Natural killer cell treated with Interleukin-12 subunit alpha and Interleukin-12 subunit beta and Interleukin-15 and Interleukin-18, amount 100 ng/mL, for 72 hours (primary cell): ENCODE measurements around the gene KCNB1. TPM values are rescaled to one million over a fixed set of nuclear protein-coding genes. Genes with fewer than 3 reads are reported as not detected.

Source experiments
- ATAC-seq, 2 donors: fragments of 150-1000 bp; cut with Tn5 transposase in 1 of 2; sonication (Bioruptor Pico), chemical (Tn5 transposase) in 1 of 2; 2 replicates each; pipeline ENCODE4 v1.10.0; 2021
- DNase-seq: peaks from one replicate; pipeline ENCODE4 v3.0.0; 2022; ENCODE audit warnings: low spot score
- H3K27ac Mint-ChIP-seq, 2 donors: 1 replicate in 1 of 2; 2 replicates in 1 of 2; pipeline ENCODE4 v1.8.0; 2022; ENCODE audit warnings: mixed read lengths in 2 of 2, mild to moderate bottlenecking in 1 of 2, moderate library complexity in 1 of 2
- H3K27me3 Mint-ChIP-seq, 2 donors: 1 replicate in 1 of 2; 2 replicates in 1 of 2; pipeline ENCODE4 v1.8.0; 2022; ENCODE audit warnings: mixed read lengths in 2 of 2
- H3K36me3 Mint-ChIP-seq: one replicate; pipeline ENCODE4 v1.8.0; 2022; ENCODE audit warnings: mixed read lengths
- H3K4me1 Mint-ChIP-seq, 2 donors: 1 replicate in 1 of 2; 2 replicates in 1 of 2; pipeline ENCODE4 v1.8.0; 2022; ENCODE audit warnings: low read depth in 2 of 2, mixed read lengths in 2 of 2, mild to moderate bottlenecking in 1 of 2
- H3K4me3 Mint-ChIP-seq: one replicate; pipeline ENCODE4 v1.8.0; 2022; ENCODE audit warnings: mixed read lengths
- H3K9me3 Mint-ChIP-seq: 2 replicates; pipeline ENCODE4 v1.8.0; 2022; ENCODE audit warnings: mixed read lengths
- total RNA-seq, 2 donors: library from RNA; stranded (reverse); gene quantifications; one replicate each; pipeline ENCODE4 v1.2.3, GENCODE V29; 2022

The KCNB1 gene
- total RNA-seq, 2 donors from 2014 or later = not detected

- ATAC-seq (no peak), DNase-seq (no peak)
- Mint-ChIP-seq H3K36me3 (no peaks in the 10 kb centered on the region), H3K27me3 (peaks cover 15 to 36% of the 10 kb centered on the region in 2 donors), H3K4me1 (no peaks in the 10 kb centered on the region), H3K9me3 (no peaks in the 10 kb centered on the region), H3K27ac (no peak overlapping the region), H3K4me3 (no peak overlapping the region)
Observed at GRCh38 chr20:49430320-49430719, 52.1 kb downstream of the KCNB1 start.

GRCh38 chr20:49427751-49428518, 54.5 kb downstream of the KCNB1 start:
- Mint-ChIP-seq H3K27me3 (peaks cover 20 to 36% of the 10 kb centered on the region in 2 donors), H3K4me3 (no peak overlapping the region), H3K36me3 (no peaks in the 10 kb centered on the region), H3K4me1 (no peaks in the 10 kb centered on the region), H3K9me3 (no peaks in the 10 kb centered on the region), H3K27ac (no peak overlapping the region)
- ATAC-seq (no peak), DNase-seq (no peak)

GRCh38 chr20:49426873-49427272, 55.6 kb downstream of the KCNB1 start:
- no peaks in the 10 kb centered on the region for H3K4me1 Mint-ChIP-seq
- DNase-seq (no peak), ATAC-seq (no peak)
- no peak overlapping the region for H3K4me3 Mint-ChIP-seq
- H3K27ac Mint-ChIP-seq = no peak overlapping the region
- no peaks in the 10 kb centered on the region for H3K9me3 Mint-ChIP-seq
- no peaks in the 10 kb centered on the region for H3K36me3 Mint-ChIP-seq
- H3K27me3 Mint-ChIP-seq = peaks cover 21 to 36% of the 10 kb centered on the region in 2 donors

GRCh38 chr20:49426395-49426794, 56.1 kb downstream of the KCNB1 start:
- Mint-ChIP-seq H3K4me1 (no peaks in the 10 kb centered on the region), H3K9me3 (no peaks in the 10 kb centered on the region), H3K27ac (no peak overlapping the region), H3K36me3 (no peaks in the 10 kb centered on the region), H3K4me3 (no peak overlapping the region), H3K27me3 (peaks cover 21 to 36% of the 10 kb centered on the region in 2 donors)
- ATAC-seq (no peak), DNase-seq (no peak)

- Mint-ChIP-seq H3K4me3 (no peak overlapping the region), H3K36me3 (no peaks in the 10 kb centered on the region), H3K27me3 (peaks cover 17 to 25% of the 10 kb centered on the region in 2 donors), H3K27ac (no peak overlapping the region), H3K4me1 (no peaks in the 10 kb centered on the region), H3K9me3 (no peaks in the 10 kb centered on the region)
- ATAC-seq (no peak), DNase-seq (no peak)
Observed at GRCh38 chr20:49424536-49424935, 57.9 kb downstream of the KCNB1 start.

- ATAC-seq = no peak
Observed at GRCh38 chr20:49422161-49422560, 60.3 kb downstream of the KCNB1 start.

GRCh38 chr20:49420811-49421295, 61.6 kb downstream of the KCNB1 start:
- Mint-ChIP-seq H3K9me3 (no peaks in the 10 kb centered on the region), H3K27ac (no peak overlapping the region), H3K4me1 (no peaks in the 10 kb centered on the region), H3K4me3 (no peak overlapping the region), H3K27me3 (peaks cover 19 to 21% of the 10 kb centered on the region in 2 donors), H3K36me3 (no peaks in the 10 kb centered on the region)
- DNase-seq = no peak
- no peak for ATAC-seq

More at GRCh38 chr20:49422161-49422560, 60.3 kb downstream of the KCNB1 start:
- Mint-ChIP-seq H3K27me3 (peaks cover 14 to 20% of the 10 kb centered on the region in 2 donors), H3K4me1 (no peaks in the 10 kb centered on the region), H3K36me3 (no peaks in the 10 kb centered on the region), H3K9me3 (no peaks in the 10 kb centered on the region), H3K4me3 (no peak overlapping the region), H3K27ac (no peak overlapping the region)
- no peak for DNase-seq

GRCh38 chr20:49420292-49420691, 62.2 kb downstream of the KCNB1 start:
- Mint-ChIP-seq H3K27ac (no peak overlapping the region), H3K9me3 (no peaks in the 10 kb centered on the region), H3K27me3 (peaks cover 19 to 27% of the 10 kb centered on the region in 2 donors), H3K4me3 (no peak overlapping the region), H3K36me3 (no peaks in the 10 kb centered on the region), H3K4me1 (no peaks in the 10 kb centered on the region)
- DNase-seq (no peak), ATAC-seq (no peak)

GRCh38 chr20:49419785-49420184, 62.7 kb downstream of the KCNB1 start:
- ATAC-seq (no peak), DNase-seq (no peak)
- Mint-ChIP-seq H3K27ac (no peak overlapping the region), H3K9me3 (no peaks in the 10 kb centered on the region), H3K36me3 (no peaks in the 10 kb centered on the region), H3K4me3 (no peak overlapping the region), H3K27me3 (peaks cover 18 to 32% of the 10 kb centered on the region in 2 donors), H3K4me1 (no peaks in the 10 kb centered on the region)

GRCh38 chr20:49418809-49419208, 63.7 kb downstream of the KCNB1 start:
- H3K4me1 Mint-ChIP-seq = no peaks in the 10 kb centered on the region
- H3K27me3 Mint-ChIP-seq = peaks cover 19 to 37% of the 10 kb centered on the region in 2 donors
- no peak overlapping the region for H3K27ac Mint-ChIP-seq
- no peaks in the 10 kb centered on the region for H3K9me3 Mint-ChIP-seq
- no peak overlapping the region for H3K4me3 Mint-ChIP-seq
- ATAC-seq (no peak), DNase-seq (no peak)
- H3K36me3 Mint-ChIP-seq = no peaks in the 10 kb centered on the region

GRCh38 chr20:49417843-49418555, 64.5 kb downstream of the KCNB1 start:
- Mint-ChIP-seq H3K27me3 (peaks cover 23 to 44% of the 10 kb centered on the region in 2 donors), H3K27ac (no peak overlapping the region), H3K4me1 (no peaks in the 10 kb centered on the region), H3K9me3 (no peaks in the 10 kb centered on the region), H3K36me3 (no peaks in the 10 kb centered on the region), H3K4me3 (no peak overlapping the region)
- ATAC-seq (no peak), DNase-seq (no peak)

- H3K4me1 Mint-ChIP-seq = no peaks in the 10 kb centered on the region
Observed at GRCh38 chr20:49415668-49416044, 66.8 kb downstream of the KCNB1 start.

GRCh38 chr20:49415005-49415667, 67.3 kb downstream of the KCNB1 start:
- H3K27me3 Mint-ChIP-seq = peaks cover 30 to 58% of the 10 kb centered on the region in 2 donors
- H3K4me1 Mint-ChIP-seq = no peaks in the 10 kb centered on the region
- DNase-seq (no peak), ATAC-seq (no peak)
- no peaks in the 10 kb centered on the region for H3K9me3 Mint-ChIP-seq
- H3K36me3 Mint-ChIP-seq = no peaks in the 10 kb centered on the region
- H3K27ac Mint-ChIP-seq = no peak overlapping the region
- no peak overlapping the region for H3K4me3 Mint-ChIP-seq

More at GRCh38 chr20:49415668-49416044, 66.8 kb downstream of the KCNB1 start:
- no peak for ATAC-seq
- no peak for DNase-seq
- H3K27ac Mint-ChIP-seq = no peak overlapping the region
- H3K4me3 Mint-ChIP-seq = no peak overlapping the region
- peaks cover 30 to 58% of the 10 kb centered on the region in 2 donors for H3K27me3 Mint-ChIP-seq
- H3K36me3 Mint-ChIP-seq = no peaks in the 10 kb centered on the region
- no peaks in the 10 kb centered on the region for H3K9me3 Mint-ChIP-seq

GRCh38 chr20:49413677-49414076, 68.8 kb downstream of the KCNB1 start:
- Mint-ChIP-seq H3K27me3 (peaks cover 33 to 68% of the 10 kb centered on the region in 2 donors), H3K27ac (no peak overlapping the region), H3K4me3 (no peak overlapping the region), H3K9me3 (no peaks in the 10 kb centered on the region), H3K36me3 (no peaks in the 10 kb centered on the region), H3K4me1 (no peaks in the 10 kb centered on the region)
- DNase-seq (no peak), ATAC-seq (no peak)
